HCT116 (cell line): ENCODE data around the gene TMEM101. TPM values are rescaled to one million over a fixed set of nuclear protein-coding genes. Genes with fewer than 3 reads are reported as not detected.
"Not testable (repeated sequence)": the region's sequence is repeated elsewhere in the genome, so short reads cannot be mapped to it uniquely, and the experiment has no call there.

ENCODE experiments used
- ATAC-seq: fragments of 200-7000 bp; cut with Tn5 transposase; 2 replicates; pipeline ENCODE4 v1.9.1; 2020; ENCODE audit warnings: mild to moderate bottlenecking, moderate library complexity
- BruUV-seq: library from RNA; stranded (reverse); fragments of 400-500 nt; replicated peaks from 2 replicates; lab custom pipeline; 2021; lab: Mats Ljungman, UMichigan
- CTCF ChIA-PET: fragments of 300-600 bp; sonication (Branson Sonifier 250); formaldehyde crosslinking; loops from one replicate; lab custom pipeline; 2021; ENCODE audit warnings: antibody characterized with exemption; lab: Charles Lee
- POLR2A ChIA-PET: fragments of 300-600, 350-600 bp; sonication (Branson Sonifier 250); formaldehyde crosslinking; loops from one replicate; lab custom pipeline; 2021; ENCODE audit warnings: antibody characterized with exemption; lab: Charles Lee
- RAD21 ChIA-PET, 2 experiments: fragments of 300-600 bp; sonication (Branson Sonifier 250); formaldehyde crosslinking; loops; one replicate each; lab custom pipeline; 2023; ENCODE audit warnings: low total read pairs in 2 of 2; ENCODE audit not compliant: uncharacterized antibody in 2 of 2, unreplicated experiment in 2 of 2, low non-redundant PET in 1 of 2; lab: Charles Lee
- DNase-seq: peaks from one replicate; pipeline ENCODE4 v3.0.0-alpha.2; 2010; ENCODE audit warnings: low read depth, low spot score
- H2AFZ ChIP-seq: fragments of 200-600 bp; shearing (Covaris generic), sonication (generic); 2 replicates; pipeline ENCODE4 v1.6.1; 2017; ENCODE audit warnings: low read depth, mixed run types, mixed read lengths, antibody characterized with exemption, low read length; ENCODE audit not compliant: poor library complexity, severe bottlenecking
- H3K27ac ChIP-seq: 2 replicates; pipeline ENCODE4 v1.5.1; 2012; ENCODE audit warnings: low read depth, low read length
- H3K27me3 ChIP-seq: fragments of 200-600 bp; sonication (generic); 2 replicates; pipeline ENCODE4 v1.6.1; 2016; ENCODE audit warnings: mixed run types, low read length, mixed read lengths; ENCODE audit not compliant: insufficient read depth
- H3K36me3 ChIP-seq, 2 experiments: fragments of 200-500 bp in 1 of 2; fragments of 200-600 bp in 1 of 2; sonication (Bioruptor generic) in 1 of 2; sonication (generic) in 1 of 2; 2 replicates each; pipeline versions ENCODE4 v1.5.1 to v1.6.1; 2014 to 2016; ENCODE audit warnings: low read length in 2 of 2, inconsistent platforms in 1 of 2, mixed read lengths in 1 of 2, mixed run types in 1 of 2; ENCODE audit not compliant: insufficient read depth in 2 of 2, control insufficient read depth in 1 of 2
- H3K4me1 ChIP-seq, 2 experiments: fragments of 200-600 bp in 1 of 2; sonication (generic) in 1 of 2; 2 replicates each; pipeline versions ENCODE4 v1.5.1 to v1.6.1; 2012 to 2017; ENCODE audit warnings: low read length in 2 of 2, inconsistent platforms in 1 of 2, mild to moderate bottlenecking in 1 of 2, mixed read lengths in 1 of 2, mixed run types in 1 of 2, moderate library complexity in 1 of 2; ENCODE audit not compliant: insufficient read depth in 2 of 2, control insufficient read depth in 1 of 2
- H3K4me2 ChIP-seq: fragments of 200-600 bp; sonication (generic); 2 replicates; pipeline ENCODE4 v1.6.1; 2017; ENCODE audit warnings: mixed run types, low read length, mixed read lengths
- H3K4me3 ChIP-seq, 2 experiments: fragments of 200-600 bp in 1 of 2; sonication (generic) in 1 of 2; replicated peaks in 1 of 2; 2 replicates each; pipeline ENCODE4 v1.5.1; 2011 to 2016; ENCODE audit warnings: low read length in 2 of 2, control low read depth in 1 of 2, low read depth in 1 of 2, mild to moderate bottlenecking in 1 of 2, mixed read lengths in 1 of 2, mixed run types in 1 of 2
- H3K79me2 ChIP-seq: fragments of 200-600 bp; sonication (generic); 2 replicates; pipeline ENCODE4 v1.6.1; 2017; ENCODE audit warnings: mild to moderate bottlenecking, mixed run types, low read length, moderate library complexity, mixed read lengths; ENCODE audit not compliant: insufficient read depth
- H3K9ac ChIP-seq: fragments of 200-600 bp; sonication (generic); 2 replicates; pipeline ENCODE4 v1.6.1; 2016; ENCODE audit warnings: low read length, mixed read lengths
- H3K9me2 ChIP-seq: fragments of 200-600 bp; sonication (generic), shearing (Covaris generic); 2 replicates; pipeline ENCODE4 v1.6.1; 2017; ENCODE audit warnings: mixed run types, mild to moderate bottlenecking, moderate library complexity; ENCODE audit not compliant: insufficient read depth
- H3K9me3 ChIP-seq, 2 experiments: fragments of 200-500 bp in 1 of 2; fragments of 200-600 bp in 1 of 2; sonication (Bioruptor generic) in 1 of 2; sonication (generic) in 1 of 2; 2 replicates each; pipeline ENCODE4 v1.6.1; 2014 to 2017; ENCODE audit warnings: low read length in 2 of 2, mixed read lengths in 2 of 2, inconsistent platforms in 1 of 2, low read depth in 1 of 2, mild to moderate bottlenecking in 1 of 2, mixed run types in 1 of 2, moderate library complexity in 1 of 2; ENCODE audit not compliant: control insufficient read depth in 1 of 2, insufficient read depth in 1 of 2
- H4K20me1 ChIP-seq: fragments of 200-600 bp; sonication (generic), shearing (Covaris generic); 2 replicates; pipeline ENCODE4 v1.6.1; 2017; ENCODE audit warnings: mixed run types, mild to moderate bottlenecking, moderate library complexity; ENCODE audit not compliant: insufficient read depth
- CEBPB ChIP-seq: IDR thresholded peaks from 2 replicates; pipeline ENCODE4 v1.6.1; 2012; ENCODE audit warnings: low read depth
- EGR1 ChIP-seq: IDR thresholded peaks from 2 replicates; pipeline ENCODE4 v1.6.1; 2012; ENCODE audit warnings: low read depth
- ELF1 ChIP-seq: IDR thresholded peaks from 2 replicates; pipeline ENCODE4 v1.6.1; 2012; ENCODE audit warnings: low read depth, borderline replicate concordance
- JUND ChIP-seq: IDR thresholded peaks from 2 replicates; pipeline ENCODE4 v1.6.1; 2012
- SRF ChIP-seq: IDR thresholded peaks from 2 replicates; pipeline ENCODE4 v1.6.1; 2012; ENCODE audit warnings: low read depth
- TCF7L2 ChIP-seq: IDR thresholded peaks from 2 replicates; pipeline ENCODE4 v1.7.0; 2011; ENCODE audit warnings: borderline replicate concordance, inconsistent platforms; ENCODE audit not compliant: insufficient read depth, insufficient read length; ENCODE audit errors: extremely low read depth
- ZFX ChIP-seq: fragments of 450-650 bp; IDR thresholded peaks from 2 replicates; pipeline ENCODE4 v1.6.1; 2017
- intact Hi-C: fragments of 100-400 bp; cut with micrococcal nuclease; formaldehyde crosslinking; loops from 2 replicates; pipeline ENCODE4 v1.10.0; 2022
- total RNA-seq: library from RNA; stranded (reverse); gene quantifications from one replicate; pipeline ENCODE4 v1.2.1, GENCODE V29; 2021; ENCODE audit not compliant: unreplicated experiment
- TF ChIP-seq, protein P1 (sequence below): IDR thresholded peaks from 2 replicates; pipeline ENCODE4 v1.6.1; 2011; ENCODE audit warnings: mild to moderate bottlenecking, low read length, moderate library complexity; ENCODE audit not compliant: insufficient replicate concordance; ENCODE audit errors: extremely low read depth

Gene TMEM101
- total RNA-seq, 1 experiment from 2014 or later: 43.8 TPM

DNA sequence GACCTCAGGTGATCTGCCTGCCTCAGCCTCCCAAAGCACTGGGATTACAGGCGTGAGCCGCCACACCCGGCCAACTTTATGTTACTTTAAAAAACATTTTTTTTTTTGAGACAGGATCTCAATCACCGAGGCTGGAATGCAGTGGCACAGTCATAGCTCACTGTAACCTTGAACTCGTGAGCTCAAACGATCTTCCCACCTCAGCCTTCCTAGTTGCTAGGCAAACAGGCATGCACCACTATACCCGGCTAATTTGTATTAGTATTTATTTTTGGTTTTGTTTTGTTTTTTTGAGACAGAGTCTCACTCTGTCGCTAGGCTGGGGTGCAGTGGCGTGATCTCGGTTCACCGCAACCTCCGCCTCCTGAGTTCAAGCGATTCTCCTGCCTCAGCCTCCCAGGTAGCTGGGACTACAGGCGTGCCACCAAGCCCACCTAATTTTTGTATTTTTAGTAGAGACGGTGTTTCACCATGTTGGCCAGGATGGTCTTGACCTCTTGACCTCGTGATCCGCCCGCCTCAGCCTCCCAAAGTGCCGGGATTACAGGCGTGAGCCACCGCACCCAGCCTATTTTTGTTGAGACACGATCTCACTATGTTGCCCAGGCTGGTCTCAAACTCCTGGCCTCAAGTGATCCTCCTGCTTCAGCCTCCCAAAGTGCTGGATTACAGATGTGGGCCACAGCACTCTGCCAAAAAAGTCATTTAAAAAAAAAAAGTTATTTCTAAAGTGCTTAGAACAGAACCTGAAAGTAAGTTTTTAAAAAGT is 42.1 kb downstream of the TMEM101 start:
- H3K9me2 ChIP-seq, H3K4me1 ChIP-seq, H3K27me3 ChIP-seq, H3K27ac ChIP-seq, RAD21 ChIA-PET, H3K36me3 ChIP-seq, CTCF ChIA-PET, ATAC-seq, H3K4me3 ChIP-seq, intact Hi-C loops, H3K9ac ChIP-seq, H2AFZ ChIP-seq, H4K20me1 ChIP-seq, H3K79me2 ChIP-seq, DNase-seq, H3K4me2 ChIP-seq, H3K9me3 ChIP-seq, POLR2A ChIA-PET, BruUV-seq: not testable (repeated sequence)

DNA sequence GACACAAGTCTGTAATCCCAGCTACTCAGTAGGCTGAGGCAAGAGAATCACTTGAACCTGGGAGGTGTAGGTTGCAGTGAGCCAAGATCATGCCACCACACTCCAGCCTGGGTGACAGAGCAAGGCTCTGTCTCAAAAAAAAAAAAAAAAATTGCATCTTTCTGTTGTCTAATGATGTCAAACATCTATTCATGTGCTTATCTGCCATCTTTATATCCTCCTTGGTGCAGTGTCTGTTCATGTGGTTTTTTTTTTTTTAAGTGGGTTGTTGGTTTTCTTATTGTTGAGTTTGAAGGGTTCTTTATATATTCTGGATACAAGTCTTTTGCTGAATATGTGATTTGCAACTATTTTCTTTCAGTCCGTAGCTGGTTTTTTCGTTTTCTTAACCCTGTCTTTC is 43.3 kb downstream of the TMEM101 start:
- H3K27ac ChIP-seq, H3K4me3 ChIP-seq, DNase-seq, H2AFZ ChIP-seq, H3K9me2 ChIP-seq, H4K20me1 ChIP-seq, H3K9me3 ChIP-seq, POLR2A ChIA-PET, CTCF ChIA-PET, H3K4me2 ChIP-seq, H3K36me3 ChIP-seq, ATAC-seq, intact Hi-C loops, BruUV-seq, RAD21 ChIA-PET, H3K79me2 ChIP-seq, H3K27me3 ChIP-seq, H3K4me1 ChIP-seq, H3K9ac ChIP-seq: not testable (repeated sequence)

DNA sequence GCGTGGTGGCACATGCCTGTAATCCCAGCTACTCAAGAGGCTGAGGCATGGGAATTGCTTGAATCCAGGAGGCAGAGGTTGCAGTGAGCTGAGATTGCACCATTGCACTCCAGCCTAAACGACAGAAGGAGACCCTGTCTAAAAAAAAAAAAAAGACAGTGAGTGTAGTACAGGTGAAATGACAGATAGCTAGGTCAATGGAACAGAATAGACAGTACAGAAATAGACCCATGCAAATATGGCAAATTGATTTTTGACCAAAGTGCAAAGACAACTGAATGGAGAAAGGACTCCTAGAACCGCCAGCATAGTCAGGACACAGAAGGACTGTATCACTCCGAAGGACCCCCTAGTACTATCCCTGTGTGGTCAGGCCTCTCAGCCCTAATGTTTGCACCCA is 44.4 kb downstream of the TMEM101 start:
- Histone ChIP-seq H3K27me3 (no peaks in the 10 kb centered on the region), H2AFZ (no peak overlapping the region), H3K9me2 (no peaks in the 10 kb centered on the region), H3K9ac (no peak overlapping the region), H3K4me3 (no peak overlapping the region), H3K27ac (no peak overlapping the region), H3K4me2 (no peak overlapping the region), H3K36me3 (no peaks in the 10 kb centered on the region), H3K4me1 (no peaks in the 10 kb centered on the region; a peak in 1 of 4 replicates), H3K79me2 (no peaks in the 10 kb centered on the region), H4K20me1 (no peaks in the 10 kb centered on the region), H3K9me3 (no peaks in the 10 kb centered on the region)
- TF ChIP-seq EGR1 (no peak), ELF1 (no peak), JUND (no peak), TCF7L2 (no peak), CEBPB (no peak), SRF (no peak), ZFX (no peak)
- TF ChIP-seq, protein P1, sequence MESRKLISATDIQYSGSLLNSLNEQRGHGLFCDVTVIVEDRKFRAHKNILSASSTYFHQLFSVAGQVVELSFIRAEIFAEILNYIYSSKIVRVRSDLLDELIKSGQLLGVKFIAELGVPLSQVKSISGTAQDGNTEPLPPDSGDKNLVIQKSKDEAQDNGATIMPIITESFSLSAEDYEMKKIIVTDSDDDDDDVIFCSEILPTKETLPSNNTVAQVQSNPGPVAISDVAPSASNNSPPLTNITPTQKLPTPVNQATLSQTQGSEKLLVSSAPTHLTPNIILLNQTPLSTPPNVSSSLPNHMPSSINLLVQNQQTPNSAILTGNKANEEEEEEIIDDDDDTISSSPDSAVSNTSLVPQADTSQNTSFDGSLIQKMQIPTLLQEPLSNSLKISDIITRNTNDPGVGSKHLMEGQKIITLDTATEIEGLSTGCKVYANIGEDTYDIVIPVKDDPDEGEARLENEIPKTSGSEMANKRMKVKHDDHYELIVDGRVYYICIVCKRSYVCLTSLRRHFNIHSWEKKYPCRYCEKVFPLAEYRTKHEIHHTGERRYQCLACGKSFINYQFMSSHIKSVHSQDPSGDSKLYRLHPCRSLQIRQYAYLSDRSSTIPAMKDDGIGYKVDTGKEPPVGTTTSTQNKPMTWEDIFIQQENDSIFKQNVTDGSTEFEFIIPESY: no peak
- POLR2A ChIA-PET: no interaction called here
- no TSS peak for BruUV-seq
- CTCF ChIA-PET: interaction anchor here (0.7 kb wide), 1 partner anchor 92 kb away, joined by 4 read pairs; no protein-coding TSS in a partner anchor
- DNase-seq (no peak), ATAC-seq (no peak)
- RAD21 ChIA-PET: no interaction called here
- intact Hi-C loops: no loop called here
